Activated naive CD4-positive, alpha-beta T cell treated with anti-CD3 and anti-CD28 coated beads, Interleukin-2, amount 50 U/mL, for 16 hours (primary cell): ENCODE measurements around the gene ENKD1.
A peak's percentile ranks its signal among the peaks of the same experiment; 100 is the strongest.

Experiments used
- DNase-seq: peaks from one replicate; pipeline ENCODE4 v3.0.0-alpha.2; 2020

ENKD1 gene

DNA sequence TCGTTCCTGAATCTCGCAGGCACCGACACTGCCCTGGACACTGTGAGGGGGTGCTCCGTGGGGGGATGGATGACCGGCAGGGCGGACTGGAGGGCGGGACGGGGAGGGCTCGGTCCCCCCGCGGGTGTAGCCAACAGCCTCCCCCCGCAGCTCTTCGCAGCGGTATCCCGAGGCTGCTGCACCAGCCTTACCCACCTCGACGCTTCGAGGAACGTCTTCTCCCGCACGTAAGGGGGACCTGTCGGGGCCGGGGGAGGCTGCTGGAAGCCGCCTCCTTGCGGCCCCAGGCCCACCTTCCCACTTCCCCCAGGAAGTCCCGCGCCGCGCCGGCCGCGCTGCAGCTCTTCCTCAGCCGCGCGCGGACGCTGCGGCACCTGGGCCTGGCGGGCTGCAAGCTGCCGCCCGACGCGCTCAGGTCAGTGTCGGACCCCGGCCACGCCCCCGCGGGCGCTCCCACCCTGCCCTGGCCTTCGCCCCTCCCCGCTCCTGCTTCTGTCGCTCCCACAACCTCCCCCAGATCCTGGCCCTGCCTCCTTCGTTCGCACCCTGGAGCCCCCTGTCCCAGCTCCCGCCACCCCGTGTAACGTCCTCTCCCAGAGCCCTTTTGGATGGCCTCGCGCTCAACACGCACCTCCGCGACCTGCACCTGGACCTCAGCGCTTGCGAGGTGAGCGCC is 18.3 kb downstream of the ENKD1 start:
- DNase-seq = no peak

DNA sequence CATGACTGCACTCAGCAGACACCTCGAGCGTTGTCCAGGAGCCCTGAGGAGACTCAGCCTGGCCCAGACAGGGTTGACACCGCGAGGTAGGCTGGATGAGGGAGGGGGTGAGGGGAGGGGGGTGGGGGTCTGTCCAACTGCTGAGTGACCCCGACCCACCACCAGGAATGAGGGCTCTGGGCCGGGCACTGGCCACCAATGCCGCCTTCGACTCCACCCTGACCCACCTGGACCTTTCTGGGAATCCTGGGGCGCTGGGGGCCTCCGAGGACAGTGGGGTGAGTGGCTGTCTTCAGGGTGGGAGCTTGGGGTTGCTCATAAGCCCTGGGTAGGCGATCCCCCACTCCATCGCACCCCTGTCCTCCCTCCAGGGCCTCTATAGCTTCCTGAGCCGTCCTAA is 18.9 kb downstream of the ENKD1 start:
- no peak for DNase-seq

DNA sequence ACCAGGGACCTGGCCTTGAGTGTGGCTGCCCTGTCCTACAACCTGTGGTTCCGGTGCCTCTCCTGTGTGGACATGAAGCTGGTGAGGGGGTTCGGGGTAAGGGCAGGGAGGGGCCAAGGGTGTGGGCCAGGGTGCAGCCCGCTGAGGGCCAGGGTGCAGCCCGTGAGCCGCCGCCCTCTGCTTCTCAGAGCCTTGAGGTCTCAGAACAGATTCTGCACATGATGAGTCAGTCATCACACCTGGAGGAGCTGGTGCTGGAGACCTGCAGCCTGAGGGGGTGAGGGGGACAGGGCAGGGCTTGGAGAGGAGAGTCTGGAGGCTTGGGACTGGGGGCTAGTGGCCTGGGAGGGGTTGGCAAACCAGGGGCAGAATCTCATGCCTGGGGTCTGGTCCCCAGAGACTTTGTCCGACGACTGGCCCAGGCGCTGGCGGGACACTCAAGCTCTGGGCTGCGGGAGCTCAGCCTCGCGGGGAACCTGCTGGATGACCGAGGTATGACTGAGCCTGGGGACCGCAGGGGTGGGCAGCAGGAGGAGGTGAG is 19.4 kb downstream of the ENKD1 start:
- DNase-seq = no peak

DNA sequence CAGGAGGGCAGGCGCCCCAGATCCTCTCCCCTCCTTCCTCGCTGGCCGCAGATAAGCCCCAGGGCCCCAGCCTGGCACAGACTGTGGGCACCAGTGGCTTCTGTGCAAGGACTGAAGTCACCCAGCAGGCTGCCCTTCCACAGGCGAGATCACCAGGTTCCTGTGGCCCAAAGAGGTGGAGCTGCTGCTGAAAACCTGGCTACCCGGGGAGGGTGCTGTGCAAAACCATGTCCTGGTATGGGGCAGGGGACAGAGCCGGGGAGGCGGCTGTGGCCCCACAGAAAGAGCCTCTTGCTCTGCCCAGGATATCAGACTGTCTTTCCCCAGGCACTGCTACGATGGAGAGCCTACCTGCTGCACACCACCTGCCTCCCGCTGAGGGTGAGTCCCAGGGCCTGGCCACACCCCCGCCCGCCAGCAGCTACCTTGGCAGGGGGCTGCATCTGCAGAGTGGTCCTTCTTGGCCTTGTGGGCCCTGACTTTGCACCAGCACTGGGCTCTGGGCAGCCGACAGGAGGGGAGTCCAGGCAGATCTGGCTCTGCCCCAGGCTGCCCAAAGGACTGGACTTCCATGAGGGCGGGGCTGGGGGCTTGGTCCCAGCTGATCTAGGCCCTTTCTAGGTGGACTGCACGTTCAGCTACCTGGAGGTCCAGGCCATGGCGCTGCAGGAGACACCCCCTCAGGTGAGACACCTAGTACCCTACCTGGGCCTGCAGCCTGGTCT is 21.0 kb downstream of the ENKD1 start:
- DNase-seq = no peak

DNA sequence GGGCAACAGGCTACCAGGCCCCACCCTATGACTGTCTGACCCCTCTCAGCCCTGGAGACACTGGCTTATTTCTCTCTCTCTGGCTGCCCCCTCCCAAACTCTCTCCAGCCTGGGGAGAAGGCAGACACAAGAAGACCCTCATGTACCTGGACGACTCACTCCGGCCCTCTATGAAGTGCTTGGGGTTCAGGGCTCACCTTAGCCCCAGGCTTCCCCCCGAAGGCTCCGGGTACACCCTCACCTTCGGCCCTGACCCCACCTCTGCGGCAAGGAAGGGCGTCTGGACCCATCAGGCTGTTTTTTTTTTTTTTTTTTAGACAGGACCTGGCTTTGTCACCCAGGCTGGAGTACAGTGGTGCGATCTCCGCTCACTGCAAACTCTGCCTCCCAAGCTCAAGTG is 22.5 kb downstream of the ENKD1 start:
- DNase-seq = no peak

DNA sequence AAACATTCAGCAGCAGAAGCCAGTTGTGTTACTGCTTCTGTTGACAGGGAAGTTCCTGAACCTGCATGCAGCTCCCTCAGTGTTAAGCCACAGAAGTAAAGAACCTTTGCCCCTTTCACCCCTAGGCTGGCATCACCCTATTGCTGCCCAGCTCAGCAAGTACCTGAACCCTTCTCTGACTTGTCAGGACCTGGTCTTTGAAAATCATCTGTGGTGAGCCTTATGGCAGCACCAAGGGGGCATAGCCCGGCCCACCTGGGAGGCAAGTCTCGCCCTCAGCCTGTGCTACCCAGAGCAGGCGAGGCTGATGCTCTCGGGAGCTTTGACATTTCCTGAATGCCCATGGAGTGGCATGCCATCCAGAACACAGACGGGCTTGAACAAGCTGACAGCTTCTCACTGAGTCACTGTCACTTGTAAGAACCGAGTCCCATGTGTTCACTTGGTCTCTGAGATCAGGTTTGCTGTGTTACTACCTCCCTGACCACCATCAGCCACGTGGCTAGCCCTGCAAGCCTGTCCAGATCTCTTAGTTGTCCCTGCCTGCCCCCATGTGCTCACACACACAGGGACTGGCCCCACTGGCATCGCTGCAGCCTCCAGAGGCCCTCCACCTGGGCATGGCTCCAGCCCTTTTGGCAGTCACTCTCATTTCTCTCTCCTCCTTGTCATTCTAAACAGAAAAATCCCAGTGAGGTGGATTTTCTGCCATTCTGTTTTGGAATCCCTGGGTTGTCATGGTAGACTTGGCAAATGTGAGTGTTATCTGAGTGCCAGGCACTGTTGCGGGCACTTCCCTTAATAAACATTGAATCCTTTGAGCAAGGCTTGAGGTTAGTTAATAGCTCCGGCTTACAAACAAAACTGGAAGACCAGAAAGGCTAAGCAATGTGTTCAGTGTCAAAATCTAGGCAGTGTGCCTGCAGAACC is 24.5 kb downstream of the ENKD1 start:
- DNase-seq = no peak

DNA sequence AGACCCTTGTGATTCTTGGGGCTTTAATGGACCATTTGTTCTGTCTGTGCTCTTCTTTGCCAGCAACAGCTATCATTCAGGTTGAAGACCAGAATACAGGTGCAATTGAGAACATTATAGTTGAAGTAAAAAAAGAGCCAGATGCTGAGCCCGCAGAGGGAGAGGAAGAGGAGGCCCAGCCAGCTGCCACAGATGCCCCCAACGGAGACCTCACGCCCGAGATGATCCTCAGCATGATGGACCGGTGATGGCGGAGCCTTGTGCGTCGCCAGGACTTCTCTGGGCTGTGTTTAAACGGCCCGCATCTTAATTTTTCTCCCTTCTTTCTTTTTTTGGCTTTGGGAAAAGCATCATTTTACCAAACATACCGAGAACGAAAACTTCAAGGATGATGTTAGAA is 28.9 kb downstream of the ENKD1 start:
- no peak for DNase-seq

DNA sequence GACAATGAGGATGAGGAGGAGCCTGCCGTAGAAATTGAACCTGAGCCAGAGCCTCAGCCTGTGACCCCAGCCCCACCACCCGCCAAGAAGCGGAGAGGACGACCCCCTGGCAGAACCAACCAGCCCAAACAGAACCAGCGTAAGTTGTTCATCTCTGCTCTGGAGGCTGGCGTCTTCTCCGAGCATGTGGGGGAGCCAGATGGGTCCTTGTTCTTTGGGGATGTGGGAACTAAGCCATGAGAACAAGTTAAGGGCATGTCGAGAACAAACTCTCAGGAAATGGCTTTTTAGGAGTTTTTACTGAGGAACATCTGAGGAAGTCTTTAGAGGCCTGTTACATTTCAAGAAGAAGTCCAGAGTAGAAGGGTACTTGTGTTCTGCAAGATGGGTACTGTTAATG is 29.8 kb downstream of the ENKD1 start:
- no peak for DNase-seq

DNA sequence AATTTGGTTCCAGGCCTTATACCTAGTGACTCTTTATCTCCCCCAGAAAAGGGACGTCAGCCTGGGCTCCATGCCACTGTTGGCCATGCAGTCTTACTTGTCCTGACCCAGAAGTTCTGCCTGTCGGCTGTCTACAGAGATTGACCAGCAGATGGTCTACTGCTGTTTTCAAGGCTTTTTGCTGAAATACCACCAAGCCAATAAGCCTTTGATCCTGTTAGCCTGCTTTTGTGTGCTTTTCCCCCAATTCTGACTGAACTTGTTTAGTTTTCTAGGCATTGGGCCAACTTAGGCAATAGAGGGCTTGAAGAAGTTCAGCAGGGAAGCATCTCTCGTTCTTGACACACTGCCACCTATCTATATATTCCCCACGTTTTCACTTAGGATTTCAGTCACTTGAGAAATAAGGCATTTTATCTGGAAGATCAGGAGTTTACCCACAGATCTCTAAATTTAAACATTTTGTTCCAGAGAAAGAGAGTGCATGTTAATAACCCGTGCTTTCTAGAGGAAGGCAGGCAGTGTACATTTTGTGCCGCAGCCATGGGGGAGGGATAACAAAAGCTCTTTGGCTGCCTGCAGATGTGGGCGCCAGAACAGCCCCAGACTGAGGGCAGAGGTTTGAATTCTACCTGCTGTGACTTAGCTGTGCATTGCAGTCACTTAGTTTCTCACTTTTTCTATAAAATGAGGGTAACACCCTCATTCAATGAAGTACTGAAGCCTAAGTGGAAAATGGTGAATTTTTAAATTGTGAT is 34.0 kb downstream of the ENKD1 start:
- no peak for DNase-seq

DNA sequence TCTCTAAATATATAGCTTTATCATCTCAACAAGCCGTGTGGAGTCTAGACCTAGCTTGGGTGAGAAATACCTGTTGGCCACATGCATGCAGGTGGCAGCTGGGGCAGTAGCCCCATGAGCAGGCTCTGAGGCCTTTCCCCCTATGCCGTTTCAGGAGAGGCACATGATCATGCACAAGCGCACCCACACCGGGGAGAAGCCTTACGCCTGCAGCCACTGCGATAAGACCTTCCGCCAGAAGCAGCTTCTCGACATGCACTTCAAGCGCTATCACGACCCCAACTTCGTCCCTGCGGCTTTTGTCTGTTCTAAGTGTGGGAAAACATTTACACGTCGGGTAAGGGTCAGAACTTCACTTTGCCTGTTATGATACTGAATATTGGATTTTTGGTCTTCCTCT is 38.3 kb downstream of the ENKD1 start:
- no peak for DNase-seq

DNA sequence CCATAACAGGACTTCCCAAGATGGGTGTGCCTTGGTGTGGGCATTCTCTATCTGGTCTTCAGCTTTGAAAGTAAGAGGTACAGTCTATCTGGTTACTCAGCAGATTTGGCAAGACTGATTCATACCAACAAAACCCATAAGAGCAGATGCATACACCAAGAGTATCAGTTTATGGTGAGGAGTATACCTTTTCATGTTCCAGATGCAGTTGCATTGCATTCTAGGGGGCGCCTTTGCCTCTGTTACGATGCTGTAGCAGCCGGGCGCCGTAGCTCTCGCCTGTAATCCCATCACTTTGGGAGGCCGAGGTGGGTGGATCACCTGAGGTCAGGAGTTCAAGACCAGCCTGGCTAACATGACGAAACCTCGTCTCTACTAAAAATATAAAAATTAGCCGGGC is 52.7 kb downstream of the ENKD1 start:
- DNase-seq = peak; percentile 17
